NT2/D1 (cell line): ENCODE measurements around the gene CYBA.

Experiments
- DNase-seq: peaks from one replicate; pipeline ENCODE4 v3.0.0-alpha.2; 2011; ENCODE audit warnings: low read depth, low spot score
- H3K27me3 ChIP-seq: 2 replicates; pipeline ENCODE4 v1.6.0; 2011; ENCODE audit warnings: mild to moderate bottlenecking; ENCODE audit not compliant: insufficient read length, insufficient read depth
- H3K36me3 ChIP-seq: 2 replicates; pipeline ENCODE4 v1.6.1; 2011; ENCODE audit warnings: mild to moderate bottlenecking, low read length, mixed read lengths; ENCODE audit not compliant: insufficient read depth, insufficient read length
- H3K4me1 ChIP-seq: 2 replicates; pipeline ENCODE4 v1.5.1; 2011; ENCODE audit not compliant: insufficient read depth, insufficient read length
- H3K4me3 ChIP-seq: 2 replicates; pipeline ENCODE4 v1.5.1; 2011; ENCODE audit warnings: low read depth; ENCODE audit not compliant: insufficient read length
- H3K9ac ChIP-seq: 2 replicates; pipeline ENCODE4 v1.6.0; 2011; ENCODE audit warnings: low read depth; ENCODE audit not compliant: insufficient read length
- H3K9me3 ChIP-seq: 2 replicates; pipeline ENCODE4 v1.5.1; 2011; ENCODE audit warnings: mild to moderate bottlenecking, low read length; ENCODE audit not compliant: insufficient read depth
- SUZ12 ChIP-seq: IDR thresholded peaks from 2 replicates; pipeline ENCODE4 v1.6.1; 2011; ENCODE audit not compliant: insufficient read length, insufficient read depth; ENCODE audit errors: extremely low read depth
- YY1 ChIP-seq: IDR thresholded peaks from 2 replicates; pipeline ENCODE4 v1.6.1; 2011; ENCODE audit not compliant: insufficient read length, insufficient read depth
- ZNF274 ChIP-seq: IDR thresholded peaks from 2 replicates; pipeline ENCODE4 v1.6.1; 2011; ENCODE audit warnings: mild to moderate bottlenecking, low read depth, low read length

Gene CYBA

DNA sequence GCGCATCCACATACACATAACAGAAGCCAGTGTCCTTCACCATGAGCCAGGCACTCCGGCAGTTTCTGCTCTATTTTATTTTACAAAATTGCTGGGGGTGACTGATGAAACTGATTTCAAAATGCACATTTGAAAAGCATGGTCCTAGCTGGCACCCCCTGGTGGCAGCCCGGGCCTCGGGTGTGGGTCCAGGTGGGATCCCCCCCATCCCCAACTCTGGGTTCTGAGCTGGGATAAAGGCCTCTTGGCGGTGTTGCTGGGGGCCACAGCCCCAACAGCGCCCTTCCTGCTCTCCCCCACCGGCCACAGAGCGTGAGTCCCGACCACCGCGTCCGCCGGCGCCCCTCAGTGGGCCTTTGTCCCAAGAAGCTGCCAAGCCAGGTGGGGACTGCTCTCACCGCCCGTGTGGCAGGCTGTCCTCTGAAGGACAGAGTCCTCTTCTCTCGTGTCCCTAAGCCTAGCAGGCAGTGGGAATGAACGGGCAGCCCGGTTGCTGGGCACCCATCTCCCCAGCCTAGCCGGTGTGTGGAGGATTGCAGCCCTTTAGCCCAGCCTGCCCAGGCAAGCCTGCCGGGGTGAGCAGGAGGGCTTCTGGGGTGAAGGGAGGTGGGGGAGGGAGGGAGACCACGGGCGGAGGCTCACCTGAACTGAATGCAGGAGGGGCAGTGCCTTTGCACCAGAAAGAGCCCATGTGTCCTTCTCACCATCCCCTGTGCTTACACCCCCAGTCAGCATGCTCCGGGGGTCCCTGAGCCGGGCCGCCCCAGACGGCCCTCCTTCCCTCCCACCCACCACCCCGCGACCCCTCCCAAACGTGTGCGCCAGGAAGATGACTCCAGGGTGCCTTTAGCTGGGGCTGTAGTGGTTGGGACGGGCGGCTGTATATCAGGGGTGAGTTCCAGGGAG is 34.6 kb upstream of the CYBA start:
- H3K4me3 ChIP-seq = peak overlapping the region; percentile 51
- H3K4me1 ChIP-seq = peaks cover 40% of the 10 kb centered on the region

GRCh38 chr16:88684569-88685155 is 33.8 kb upstream of the CYBA start:
- Histone ChIP-seq H3K9me3 (no peaks in the 10 kb centered on the region), H3K36me3 (no peaks in the 10 kb centered on the region), H3K4me3 (no peak overlapping the region), H3K4me1 (peaks cover 37% of the 10 kb centered on the region), H3K9ac (peak overlapping the region; percentile 79), H3K27me3 (peaks cover 50% of the 10 kb centered on the region)
- TF ChIP-seq YY1 (no peak), SUZ12 (no peak), ZNF274 (no peak)
- no peak for DNase-seq

More for the DNA sequence above, 34.6 kb upstream of the CYBA start:
- Histone ChIP-seq H3K9me3 (no peaks in the 10 kb centered on the region), H3K27me3 (peaks cover 54% of the 10 kb centered on the region), H3K36me3 (no peaks in the 10 kb centered on the region), H3K9ac (peak overlapping the region; percentile 79)
- TF ChIP-seq SUZ12 (no peak), YY1 (no peak), ZNF274 (no peak)
- DNase-seq = no peak

GRCh38 chr16:88681709-88682451 is 31.0 kb upstream of the CYBA start:
- no peaks in the 10 kb centered on the region for H3K9me3 ChIP-seq
- no peak for TF ChIP-seq SUZ12
- no peak for TF ChIP-seq ZNF274
- no peak for TF ChIP-seq YY1
- peaks cover 22% of the 10 kb centered on the region for H3K27me3 ChIP-seq
- no peak for DNase-seq
- H3K4me3 ChIP-seq = no peak overlapping the region
- peaks cover 34% of the 10 kb centered on the region for H3K4me1 ChIP-seq
- peaks cover 5% of the 10 kb centered on the region for H3K36me3 ChIP-seq
- H3K9ac ChIP-seq = peak overlapping the region; percentile 32

DNA sequence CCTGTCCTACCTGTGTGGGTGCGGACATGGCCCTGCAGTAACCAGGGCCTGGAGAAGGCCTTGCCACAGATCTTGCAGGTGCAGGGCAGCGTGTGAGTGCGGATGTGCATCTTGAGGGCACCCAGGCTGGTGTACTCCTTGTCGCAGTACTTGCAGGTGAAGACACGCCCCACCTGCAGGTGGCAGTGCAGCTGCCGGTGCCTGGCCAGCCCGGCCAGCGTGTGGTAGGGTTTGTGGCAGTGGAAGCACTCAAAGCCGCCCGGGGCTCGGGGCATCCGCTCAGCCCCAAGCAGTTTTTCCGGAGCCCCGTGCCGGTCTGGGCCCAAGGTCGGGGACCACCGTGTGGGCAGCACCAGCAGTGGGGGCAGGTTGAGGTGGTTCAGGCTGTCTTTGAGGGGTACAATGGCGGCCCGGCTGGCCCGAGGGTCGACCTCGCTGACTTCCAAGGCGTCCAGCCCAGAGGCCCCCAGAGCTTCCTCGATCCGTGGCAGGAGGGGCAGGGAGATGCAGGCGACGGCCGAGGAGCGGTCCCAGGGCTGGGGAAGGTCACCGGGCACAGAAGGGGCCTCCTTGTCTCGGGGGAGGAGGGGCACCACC is 30.3 kb upstream of the CYBA start:
- Histone ChIP-seq H3K9me3 (no peaks in the 10 kb centered on the region), H3K9ac (peak overlapping the region; percentile 32), H3K4me3 (no peak overlapping the region), H3K36me3 (peaks cover 12% of the 10 kb centered on the region), H3K4me1 (peaks cover 30% of the 10 kb centered on the region), H3K27me3 (peaks cover 16% of the 10 kb centered on the region)
- TF ChIP-seq ZNF274 (no peak), YY1 (no peak), SUZ12 (no peak)
- DNase-seq = no peak

DNA sequence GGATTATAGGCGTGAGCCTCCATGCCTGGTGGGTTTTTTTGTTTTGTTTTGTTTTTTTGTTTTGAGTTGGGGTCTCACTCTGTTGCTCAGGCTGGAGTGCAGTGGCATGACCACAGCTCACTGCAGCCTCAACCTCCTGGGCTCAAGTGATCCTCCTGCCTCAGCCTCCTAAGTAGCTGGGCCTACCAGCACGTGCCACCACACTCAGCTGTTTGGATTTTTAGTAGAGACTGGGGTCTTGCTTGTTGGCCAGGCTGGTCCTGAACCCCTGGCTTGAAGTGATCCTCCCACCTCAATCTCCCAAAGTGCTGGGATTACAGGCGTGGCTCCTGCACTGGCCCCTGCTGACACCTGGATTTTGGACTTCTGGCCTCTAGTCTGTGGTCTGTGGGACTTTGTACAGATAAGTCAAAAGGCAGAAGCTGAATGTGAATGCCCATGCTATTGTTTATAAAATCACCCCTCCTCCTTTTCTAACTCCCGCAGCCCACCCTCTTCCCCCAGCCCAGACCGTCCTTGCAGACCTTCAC is 29.8 kb upstream of the CYBA start:
- Histone ChIP-seq H3K4me1 (peaks cover 30% of the 10 kb centered on the region), H3K9ac (no peak overlapping the region), H3K27me3 (peaks cover 10% of the 10 kb centered on the region), H3K36me3 (peaks cover 17% of the 10 kb centered on the region), H3K4me3 (no peak overlapping the region), H3K9me3 (no peaks in the 10 kb centered on the region)
- DNase-seq = no peak
- TF ChIP-seq ZNF274 (no peak), YY1 (no peak), SUZ12 (no peak)

DNA sequence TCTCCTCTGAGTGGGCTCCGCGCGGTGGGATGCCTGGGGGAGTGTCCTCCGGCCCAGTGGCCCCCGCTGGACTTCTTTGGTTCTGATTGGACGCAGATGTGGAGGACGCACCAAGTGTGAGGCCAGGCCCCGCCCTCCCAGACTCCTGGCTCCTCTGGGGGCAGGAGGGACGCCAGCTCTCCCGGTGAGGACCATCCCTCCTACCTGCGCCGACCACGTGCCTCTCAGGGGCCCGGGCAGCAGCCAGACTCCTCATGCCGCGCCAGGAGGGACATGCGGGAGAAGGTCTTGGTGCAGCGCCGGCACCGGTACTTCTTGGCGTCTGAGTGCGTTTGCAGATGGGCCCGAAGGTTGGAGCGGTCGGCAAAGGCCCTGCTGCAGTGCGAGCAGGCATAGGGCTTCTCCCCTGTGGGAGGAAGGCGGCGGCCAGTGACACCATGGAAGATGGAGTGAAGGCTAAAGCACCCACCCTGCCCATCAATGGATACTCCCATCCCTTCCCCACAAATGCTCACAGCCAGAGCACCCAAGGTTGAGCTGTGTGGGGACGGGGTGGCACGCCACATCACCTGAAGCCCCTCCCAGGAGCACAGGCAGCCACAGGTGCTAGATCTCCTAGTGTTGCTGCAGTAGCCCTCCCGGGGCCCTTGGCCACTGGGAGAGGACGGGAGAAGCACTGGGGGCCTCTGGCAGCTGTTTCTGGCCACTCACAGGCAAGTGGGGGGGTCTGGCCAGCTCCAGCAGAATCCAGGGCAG is 27.5 kb upstream of the CYBA start:
- no peak overlapping the region for H3K4me3 ChIP-seq
- no peaks in the 10 kb centered on the region for H3K9me3 ChIP-seq
- H3K27me3 ChIP-seq = no peaks in the 10 kb centered on the region
- TF ChIP-seq SUZ12 = no peak
- no peak for TF ChIP-seq YY1
- TF ChIP-seq ZNF274 = no peak
- no peak overlapping the region for H3K9ac ChIP-seq
- H3K4me1 ChIP-seq = peaks cover 20% of the 10 kb centered on the region
- peaks cover 39% of the 10 kb centered on the region for H3K36me3 ChIP-seq
- no peak for DNase-seq
